Measurements from ENCODE around the gene C11orf16. TPM values are rescaled to one million over a fixed set of nuclear protein-coding genes. Genes with fewer than 3 reads are reported as not detected.

C11orf16 gene
- total RNA-seq, 1 donor from 2014 or later = not detected

DNA sequence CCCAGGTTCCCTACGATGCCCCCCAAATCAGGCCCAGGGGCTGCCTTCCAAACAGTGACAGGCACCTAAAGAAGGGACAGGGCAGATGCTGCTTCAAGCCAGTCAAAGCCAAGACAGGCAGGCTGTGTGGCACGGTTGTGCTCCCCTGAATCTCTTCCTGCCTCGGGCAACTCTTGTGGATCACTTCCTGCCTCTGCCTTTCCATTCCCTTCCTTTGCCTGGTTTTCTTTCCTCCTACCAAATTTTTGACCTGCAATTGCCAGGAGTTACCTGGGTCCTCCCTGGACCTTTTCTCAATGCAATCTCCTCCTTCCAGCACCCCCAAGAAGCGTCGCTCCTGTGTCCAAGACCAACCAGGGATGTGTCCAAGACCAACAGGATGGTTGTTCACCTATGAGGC, 5.5 kb downstream of the C11orf16 start:
- DNase-seq (no peak), ATAC-seq (ENCODE audit: low read depth) (no peak)
- H3K4me3 Mint-ChIP-seq = no peak overlapping the region
- H3K27me3 Mint-ChIP-seq = no peaks in the 10 kb centered on the region
- TF ChIP-seq, protein P1, sequence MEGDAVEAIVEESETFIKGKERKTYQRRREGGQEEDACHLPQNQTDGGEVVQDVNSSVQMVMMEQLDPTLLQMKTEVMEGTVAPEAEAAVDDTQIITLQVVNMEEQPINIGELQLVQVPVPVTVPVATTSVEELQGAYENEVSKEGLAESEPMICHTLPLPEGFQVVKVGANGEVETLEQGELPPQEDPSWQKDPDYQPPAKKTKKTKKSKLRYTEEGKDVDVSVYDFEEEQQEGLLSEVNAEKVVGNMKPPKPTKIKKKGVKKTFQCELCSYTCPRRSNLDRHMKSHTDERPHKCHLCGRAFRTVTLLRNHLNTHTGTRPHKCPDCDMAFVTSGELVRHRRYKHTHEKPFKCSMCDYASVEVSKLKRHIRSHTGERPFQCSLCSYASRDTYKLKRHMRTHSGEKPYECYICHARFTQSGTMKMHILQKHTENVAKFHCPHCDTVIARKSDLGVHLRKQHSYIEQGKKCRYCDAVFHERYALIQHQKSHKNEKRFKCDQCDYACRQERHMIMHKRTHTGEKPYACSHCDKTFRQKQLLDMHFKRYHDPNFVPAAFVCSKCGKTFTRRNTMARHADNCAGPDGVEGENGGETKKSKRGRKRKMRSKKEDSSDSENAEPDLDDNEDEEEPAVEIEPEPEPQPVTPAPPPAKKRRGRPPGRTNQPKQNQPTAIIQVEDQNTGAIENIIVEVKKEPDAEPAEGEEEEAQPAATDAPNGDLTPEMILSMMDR (IDR thresholded peaks at IDR 0.05) = no peak
- no peaks in the 10 kb centered on the region for H3K9me3 Mint-ChIP-seq
- intact Hi-C loops (cut with micrococcal nuclease) = no loop called here
- no peak overlapping the region for H3K27ac Mint-ChIP-seq
- POLR2A ChIA-PET = no interaction called here
- H3K4me1 Mint-ChIP-seq = no peaks in the 10 kb centered on the region
- CTCF ChIA-PET = no interaction called here
- H3K36me3 Mint-ChIP-seq (ENCODE audit: low read depth) = peaks cover 2% of the 10 kb centered on the region

- H3K9me3 Mint-ChIP-seq = no peaks in the 10 kb centered on the region
Measured at GRCh38 chr11:8926236-8926635, 6.5 kb downstream of the C11orf16 start.

DNA sequence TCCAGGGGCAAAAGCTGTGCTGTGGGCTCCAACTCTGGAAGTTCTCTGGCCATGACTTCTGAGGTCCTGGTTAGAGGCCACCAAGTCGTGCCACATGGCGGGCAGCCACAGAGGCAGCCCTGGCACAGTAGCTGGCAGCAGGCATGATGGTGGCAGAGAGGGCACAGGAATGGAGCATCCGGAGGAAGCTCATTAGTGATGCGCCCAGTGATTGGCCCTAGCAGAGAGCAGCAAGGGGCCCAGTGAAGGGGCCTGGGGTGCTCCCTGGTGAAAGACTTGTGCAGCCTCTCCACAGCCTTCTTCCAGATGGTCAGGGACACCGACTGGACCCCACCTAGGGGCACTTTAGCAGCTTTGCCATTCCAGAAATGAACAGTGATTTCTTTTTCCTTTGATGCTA, 7.0 kb downstream of the C11orf16 start:
- intact Hi-C loops (cut with micrococcal nuclease) = no loop called here
- H3K4me3 Mint-ChIP-seq = no peak overlapping the region
- peaks cover 9% of the 10 kb centered on the region for H3K36me3 Mint-ChIP-seq (ENCODE audit: low read depth)
- H3K27me3 Mint-ChIP-seq = no peaks in the 10 kb centered on the region
- no peak for ATAC-seq (ENCODE audit: low read depth)
- POLR2A ChIA-PET = no interaction called here
- TF ChIP-seq, protein P1 (IDR thresholded peaks at IDR 0.05) = no peak
- H3K9me3 Mint-ChIP-seq = no peaks in the 10 kb centered on the region
- no peak for DNase-seq
- H3K4me1 Mint-ChIP-seq = no peaks in the 10 kb centered on the region
- H3K27ac Mint-ChIP-seq = no peak overlapping the region
- CTCF ChIA-PET = interaction anchor here (1.1 kb wide), 1 partner anchor 11 kb away, joined by 3 read pairs; no protein-coding TSS in a partner anchor

More at GRCh38 chr11:8926236-8926635, 6.5 kb downstream of the C11orf16 start:
- Mint-ChIP-seq H3K36me3 (ENCODE audit: low read depth) (peaks cover 7% of the 10 kb centered on the region), H3K27ac (no peak overlapping the region), H3K4me1 (no peaks in the 10 kb centered on the region), H3K27me3 (no peaks in the 10 kb centered on the region), H3K4me3 (no peak overlapping the region)
- ATAC-seq (ENCODE audit: low read depth) (no peak), DNase-seq (no peak)
- TF ChIP-seq, protein P1 (IDR thresholded peaks at IDR 0.05) = no peak
- ChIA-PET CTCF (interaction anchor here (1.1 kb wide), 1 partner anchor 11 kb away, joined by 3 read pairs; no protein-coding TSS in a partner anchor), POLR2A (interaction anchor here (0.6 kb wide), 1 partner anchor 92 kb away, joined by 5 read pairs; no protein-coding TSS in a partner anchor)
- intact Hi-C loops (cut with micrococcal nuclease) = no loop called here

- no peak overlapping the region for H3K4me3 Mint-ChIP-seq
- no peaks in the 10 kb centered on the region for H3K27me3 Mint-ChIP-seq
- no peaks in the 10 kb centered on the region for H3K9me3 Mint-ChIP-seq
- ATAC-seq (ENCODE audit: low read depth) = no peak
- DNase-seq = no peak
- TF ChIP-seq, protein P1 (IDR thresholded peaks at IDR 0.05) = no peak
- no peaks in the 10 kb centered on the region for H3K4me1 Mint-ChIP-seq
- ChIA-PET POLR2A (interaction anchor here (0.6 to 0.7 kb wide), 2 partner anchors 10 to 1132 kb away, joined by 3 read pairs; no protein-coding TSS in a partner anchor), CTCF (no interaction called here)
- intact Hi-C loops (cut with micrococcal nuclease) = no loop called here
- peaks cover 23% of the 10 kb centered on the region for H3K36me3 Mint-ChIP-seq (ENCODE audit: low read depth)
- H3K27ac Mint-ChIP-seq = no peak overlapping the region
Measured at GRCh38 chr11:8922691-8923090, 10.1 kb downstream of the C11orf16 start.

DNA sequence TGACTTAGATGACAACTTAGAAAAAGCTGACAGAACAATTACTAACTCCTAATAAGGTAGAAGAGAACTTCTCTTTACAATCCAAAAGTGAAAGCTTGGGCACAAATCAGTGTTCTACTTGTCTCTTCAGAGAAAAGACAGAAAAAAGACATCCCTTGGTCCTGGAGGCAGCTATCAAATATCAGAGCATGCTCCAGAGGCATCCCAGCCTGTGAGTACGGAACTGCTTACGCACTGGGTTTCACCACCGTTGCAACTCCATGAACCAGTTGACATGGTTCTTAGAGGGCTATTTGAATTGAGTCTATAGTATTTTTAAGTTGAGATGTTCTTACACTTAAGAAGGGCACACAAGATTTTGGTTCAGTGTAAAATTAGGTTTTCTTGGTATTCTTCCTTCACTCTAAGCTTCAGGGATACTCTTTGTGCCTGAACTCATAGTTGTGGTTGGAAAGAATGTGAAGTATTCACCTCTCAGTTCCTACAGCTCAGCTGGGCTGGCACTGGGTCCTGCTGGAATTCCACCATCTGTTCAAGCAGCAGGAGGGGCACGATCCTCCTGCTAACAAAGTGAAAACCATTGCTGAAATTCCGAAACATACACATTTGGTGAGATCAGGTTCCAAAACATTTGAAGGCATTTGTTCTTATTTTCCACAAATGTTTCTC, 15.5 kb downstream of the C11orf16 start:
- peaks cover 24% of the 10 kb centered on the region for H3K36me3 Mint-ChIP-seq (ENCODE audit: low read depth)
- CTCF ChIA-PET = no interaction called here

More for the DNA sequence above, 15.5 kb downstream of the C11orf16 start:
- peaks cover 18% of the 10 kb centered on the region for H3K4me1 Mint-ChIP-seq
- POLR2A ChIA-PET = no interaction called here
- intact Hi-C loops (cut with micrococcal nuclease) = no loop called here
- TF ChIP-seq, protein P1 (IDR thresholded peaks at IDR 0.05) = no peak
- H3K27me3 Mint-ChIP-seq = no peaks in the 10 kb centered on the region
- no peak overlapping the region for H3K27ac Mint-ChIP-seq
- DNase-seq = no peak
- no peaks in the 10 kb centered on the region for H3K9me3 Mint-ChIP-seq
- no peak for ATAC-seq (ENCODE audit: low read depth)
- H3K4me3 Mint-ChIP-seq = no peak overlapping the region
